ENCODE measurements around the gene NCOA1.

NCOA1 gene

DNA sequence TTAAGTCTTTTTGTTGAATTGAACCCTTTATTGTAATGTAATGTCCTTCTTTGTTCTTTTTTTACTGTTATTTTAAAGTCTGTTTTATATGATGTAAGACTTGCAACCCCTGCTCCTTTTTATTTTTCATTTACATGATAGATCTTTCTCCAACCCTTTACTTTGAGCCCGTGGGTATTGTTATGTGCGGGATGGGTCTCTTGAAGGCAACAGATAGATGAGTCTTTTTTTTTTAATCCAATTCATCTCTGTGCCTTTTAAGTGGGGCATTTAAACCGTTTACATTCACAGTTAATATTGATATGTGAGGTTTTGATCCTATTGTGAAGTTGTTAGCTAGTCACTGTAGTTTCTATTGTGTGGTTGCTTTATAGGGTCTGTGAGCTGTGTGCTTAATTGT is 120.6 kb downstream of the NCOA1 start:
- H3K27ac ChIP-seq (ENCODE audit: extremely low read depth, low read depth, low read length), result no peak overlapping the region
- H3K4me1 ChIP-seq (ENCODE audit: control insufficient read depth, insufficient read depth, low read length), result peaks cover 11% of the 10 kb centered on the region; the same call in 1 of the 2 replicates
- CTCF ChIA-PET, result interaction anchor here (0.6 to 2.1 kb wide), 2 partner anchors 202 to 354 kb away, joined by 4 to 16 read pairs; no protein-coding TSS in a partner anchor
- H3K4me3 ChIP-seq (ENCODE audit: low read depth, low read length), result no peak overlapping the region
- H3K36me3 ChIP-seq (ENCODE audit: control insufficient read depth in 2 of 2, insufficient read depth in 1 of 2, low read length in 2 of 2), result no peaks in the 10 kb centered on the region
- TF ChIP-seq ZNF510 (tag by site-specific recombination; IDR thresholded peaks at IDR 0.05; ENCODE audit: insufficient replicate concordance) (no peak), ZNF501 (tag by site-specific recombination; IDR thresholded peaks at IDR 0.05) (no peak), KLF9 (tag by site-specific recombination; IDR thresholded peaks at IDR 0.05; ENCODE audit: low read depth) (no peak), ZNF155 (tag by site-specific recombination; IDR thresholded peaks at IDR 0.05) (no peak), SP7 (tag by site-specific recombination; IDR thresholded peaks at IDR 0.05) (no peak), ZNF701 (tag by site-specific recombination; IDR thresholded peaks at IDR 0.05) (no peak), ZSCAN16 (tag by site-specific recombination; IDR thresholded peaks at IDR 0.05) (no peak), ZXDB (tag by site-specific recombination; IDR thresholded peaks at IDR 0.05) (no peak), GLI2 (tag by site-specific recombination; IDR thresholded peaks at IDR 0.05; ENCODE audit: borderline replicate concordance, low read depth) (no peak), ZNF138 (tag by site-specific recombination; IDR thresholded peaks at IDR 0.05; ENCODE audit: borderline replicate concordance) (no peak), GLIS1 (tag by site-specific recombination; IDR thresholded peaks at IDR 0.05) (no peak), ZNF521 (tag by site-specific recombination; IDR thresholded peaks at IDR 0.05) (no peak), ZNF274 (IDR thresholded peaks at IDR 0.05; ENCODE audit: low read length) (no peak), ZNF274 (tag by site-specific recombination; IDR thresholded peaks at IDR 0.05; ENCODE audit: borderline replicate concordance) (no peak), ZNF549 (tag by site-specific recombination; IDR thresholded peaks at IDR 0.05) (no peak)
- TF ChIP-seq, protein P1, sequence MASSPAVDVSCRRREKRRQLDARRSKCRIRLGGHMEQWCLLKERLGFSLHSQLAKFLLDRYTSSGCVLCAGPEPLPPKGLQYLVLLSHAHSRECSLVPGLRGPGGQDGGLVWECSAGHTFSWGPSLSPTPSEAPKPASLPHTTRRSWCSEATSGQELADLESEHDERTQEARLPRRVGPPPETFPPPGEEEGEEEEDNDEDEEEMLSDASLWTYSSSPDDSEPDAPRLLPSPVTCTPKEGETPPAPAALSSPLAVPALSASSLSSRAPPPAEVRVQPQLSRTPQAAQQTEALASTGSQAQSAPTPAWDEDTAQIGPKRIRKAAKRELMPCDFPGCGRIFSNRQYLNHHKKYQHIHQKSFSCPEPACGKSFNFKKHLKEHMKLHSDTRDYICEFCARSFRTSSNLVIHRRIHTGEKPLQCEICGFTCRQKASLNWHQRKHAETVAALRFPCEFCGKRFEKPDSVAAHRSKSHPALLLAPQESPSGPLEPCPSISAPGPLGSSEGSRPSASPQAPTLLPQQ (tag by site-specific recombination; IDR thresholded peaks at IDR 0.05), result no peak
- TF ChIP-seq, protein P2, sequence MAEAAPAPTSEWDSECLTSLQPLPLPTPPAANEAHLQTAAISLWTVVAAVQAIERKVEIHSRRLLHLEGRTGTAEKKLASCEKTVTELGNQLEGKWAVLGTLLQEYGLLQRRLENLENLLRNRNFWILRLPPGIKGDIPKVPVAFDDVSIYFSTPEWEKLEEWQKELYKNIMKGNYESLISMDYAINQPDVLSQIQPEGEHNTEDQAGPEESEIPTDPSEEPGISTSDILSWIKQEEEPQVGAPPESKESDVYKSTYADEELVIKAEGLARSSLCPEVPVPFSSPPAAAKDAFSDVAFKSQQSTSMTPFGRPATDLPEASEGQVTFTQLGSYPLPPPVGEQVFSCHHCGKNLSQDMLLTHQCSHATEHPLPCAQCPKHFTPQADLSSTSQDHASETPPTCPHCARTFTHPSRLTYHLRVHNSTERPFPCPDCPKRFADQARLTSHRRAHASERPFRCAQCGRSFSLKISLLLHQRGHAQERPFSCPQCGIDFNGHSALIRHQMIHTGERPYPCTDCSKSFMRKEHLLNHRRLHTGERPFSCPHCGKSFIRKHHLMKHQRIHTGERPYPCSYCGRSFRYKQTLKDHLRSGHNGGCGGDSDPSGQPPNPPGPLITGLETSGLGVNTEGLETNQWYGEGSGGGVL (tag by site-specific recombination; IDR thresholded peaks at IDR 0.05), result no peak
- TF ChIP-seq, protein P3, sequence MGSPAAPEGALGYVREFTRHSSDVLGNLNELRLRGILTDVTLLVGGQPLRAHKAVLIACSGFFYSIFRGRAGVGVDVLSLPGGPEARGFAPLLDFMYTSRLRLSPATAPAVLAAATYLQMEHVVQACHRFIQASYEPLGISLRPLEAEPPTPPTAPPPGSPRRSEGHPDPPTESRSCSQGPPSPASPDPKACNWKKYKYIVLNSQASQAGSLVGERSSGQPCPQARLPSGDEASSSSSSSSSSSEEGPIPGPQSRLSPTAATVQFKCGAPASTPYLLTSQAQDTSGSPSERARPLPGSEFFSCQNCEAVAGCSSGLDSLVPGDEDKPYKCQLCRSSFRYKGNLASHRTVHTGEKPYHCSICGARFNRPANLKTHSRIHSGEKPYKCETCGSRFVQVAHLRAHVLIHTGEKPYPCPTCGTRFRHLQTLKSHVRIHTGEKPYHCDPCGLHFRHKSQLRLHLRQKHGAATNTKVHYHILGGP (tag by site-specific recombination; IDR thresholded peaks at IDR 0.05), result no peak
- TF ChIP-seq, protein P4, sequence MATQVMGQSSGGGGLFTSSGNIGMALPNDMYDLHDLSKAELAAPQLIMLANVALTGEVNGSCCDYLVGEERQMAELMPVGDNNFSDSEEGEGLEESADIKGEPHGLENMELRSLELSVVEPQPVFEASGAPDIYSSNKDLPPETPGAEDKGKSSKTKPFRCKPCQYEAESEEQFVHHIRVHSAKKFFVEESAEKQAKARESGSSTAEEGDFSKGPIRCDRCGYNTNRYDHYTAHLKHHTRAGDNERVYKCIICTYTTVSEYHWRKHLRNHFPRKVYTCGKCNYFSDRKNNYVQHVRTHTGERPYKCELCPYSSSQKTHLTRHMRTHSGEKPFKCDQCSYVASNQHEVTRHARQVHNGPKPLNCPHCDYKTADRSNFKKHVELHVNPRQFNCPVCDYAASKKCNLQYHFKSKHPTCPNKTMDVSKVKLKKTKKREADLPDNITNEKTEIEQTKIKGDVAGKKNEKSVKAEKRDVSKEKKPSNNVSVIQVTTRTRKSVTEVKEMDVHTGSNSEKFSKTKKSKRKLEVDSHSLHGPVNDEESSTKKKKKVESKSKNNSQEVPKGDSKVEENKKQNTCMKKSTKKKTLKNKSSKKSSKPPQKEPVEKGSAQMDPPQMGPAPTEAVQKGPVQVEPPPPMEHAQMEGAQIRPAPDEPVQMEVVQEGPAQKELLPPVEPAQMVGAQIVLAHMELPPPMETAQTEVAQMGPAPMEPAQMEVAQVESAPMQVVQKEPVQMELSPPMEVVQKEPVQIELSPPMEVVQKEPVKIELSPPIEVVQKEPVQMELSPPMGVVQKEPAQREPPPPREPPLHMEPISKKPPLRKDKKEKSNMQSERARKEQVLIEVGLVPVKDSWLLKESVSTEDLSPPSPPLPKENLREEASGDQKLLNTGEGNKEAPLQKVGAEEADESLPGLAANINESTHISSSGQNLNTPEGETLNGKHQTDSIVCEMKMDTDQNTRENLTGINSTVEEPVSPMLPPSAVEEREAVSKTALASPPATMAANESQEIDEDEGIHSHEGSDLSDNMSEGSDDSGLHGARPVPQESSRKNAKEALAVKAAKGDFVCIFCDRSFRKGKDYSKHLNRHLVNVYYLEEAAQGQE (tag by site-specific recombination; IDR thresholded peaks at IDR 0.05), result no peak
- POLR2A ChIA-PET, result no interaction called here
- no peaks in the 10 kb centered on the region for H3K9me3 ChIP-seq (ENCODE audit: control insufficient read depth, insufficient read depth, low read depth, low read length)
